ENCODE measurements around the gene CDCA8.

GRCh38 chr1:37677143-37677439 lies 15.2 kb upstream of the CDCA8 start:
- TF ChIP-seq CTCF (IDR thresholded peaks at IDR 0.05; ENCODE audit: extremely low read depth in 1 of 2, insufficient read depth in 1 of 2, low read depth in 1 of 2, low read length in 2 of 2) = no peak
- TF ChIP-seq FOS (IDR thresholded peaks at IDR 0.05; ENCODE audit: borderline replicate concordance, insufficient read depth, low read length) = no peak
- no peak for TF ChIP-seq JUN (IDR thresholded peaks at IDR 0.05; ENCODE audit: borderline replicate concordance, insufficient read depth, insufficient read length, low read depth)
- no peak for TF ChIP-seq POLR2A (IDR thresholded peaks at IDR 0.05; ENCODE audit: low read depth, low read length)
- TF ChIP-seq EZH2 (IDR thresholded peaks at IDR 0.05; ENCODE audit: borderline replicate concordance, low read depth, low read length, severe bottlenecking) = no peak
- TF ChIP-seq POLR2AphosphoS5 (IDR thresholded peaks at IDR 0.05; ENCODE audit: insufficient read depth, low read depth, low read length) = no peak
- TF ChIP-seq GATA2 (IDR thresholded peaks at IDR 0.05; ENCODE audit: insufficient read depth, insufficient read length, low read depth, low read length) = no peak
- TF ChIP-seq MAX (IDR thresholded peaks at IDR 0.05; ENCODE audit: insufficient read depth, insufficient read length) = no peak
- TF ChIP-seq MYC (IDR thresholded peaks at IDR 0.05; ENCODE audit: low read depth, low read length) = no peak

Measured in endothelial cell of umbilical vein (primary cell).